WTC11 (cell line): ENCODE data around the gene WNK1.

ENCODE experiments used
- ATF2 ChIP-seq: sonication (generic); formaldehyde crosslinking; IDR thresholded peaks from 2 replicates; pipeline ENCODE4 v1.8.1; 2022; ENCODE audit warnings: low read depth, missing genetic modification reagents, borderline replicate concordance
- CTCF ChIP-seq: fragments of 200-600 bp; IDR thresholded peaks from 2 replicates; pipeline ENCODE4 v1.8.0; 2022; ENCODE audit warnings: antibody characterized with exemption
- E2F4 ChIP-seq: sonication (generic); formaldehyde crosslinking; IDR thresholded peaks from 2 replicates; pipeline ENCODE4 v1.8.1; 2022; ENCODE audit warnings: low read depth, mild to moderate bottlenecking, moderate library complexity, missing genetic modification reagents, borderline replicate concordance
- ESRRA ChIP-seq: sonication (generic); formaldehyde crosslinking; IDR thresholded peaks from 2 replicates; pipeline ENCODE4 v1.8.1; 2022; ENCODE audit warnings: mild to moderate bottlenecking, missing genetic modification reagents, borderline replicate concordance
- JUN ChIP-seq: sonication (generic); formaldehyde crosslinking; IDR thresholded peaks from 2 replicates; pipeline ENCODE4 v1.8.0; 2023; ENCODE audit warnings: mild to moderate bottlenecking, missing genetic modification reagents
- MAX ChIP-seq: sonication (generic); formaldehyde crosslinking; IDR thresholded peaks from 2 replicates; pipeline ENCODE4 v1.8.0; 2022; ENCODE audit warnings: mild to moderate bottlenecking, missing genetic modification reagents
- MLX ChIP-seq: sonication (generic); formaldehyde crosslinking; IDR thresholded peaks from 2 replicates; pipeline ENCODE4 v1.8.1; 2023; ENCODE audit warnings: mild to moderate bottlenecking, missing genetic modification reagents, moderate library complexity
- MYBL2 ChIP-seq: sonication (generic); formaldehyde crosslinking; IDR thresholded peaks from 2 replicates; pipeline ENCODE4 v1.8.1; 2023; ENCODE audit warnings: mild to moderate bottlenecking, moderate library complexity, missing genetic modification reagents
- NR1H2 ChIP-seq: sonication (generic); formaldehyde crosslinking; IDR thresholded peaks from 2 replicates; pipeline ENCODE4 v1.9.0; 2021; ENCODE audit warnings: mild to moderate bottlenecking, moderate library complexity, missing genetic modification reagents
- SP1 ChIP-seq: sonication (generic); formaldehyde crosslinking; conservative IDR thresholded peaks from 2 replicates; pipeline ENCODE4 v1.8.1; 2022; ENCODE audit warnings: missing genetic modification reagents
- ZBTB21 ChIP-seq: sonication (generic); formaldehyde crosslinking; IDR thresholded peaks from 2 replicates; pipeline ENCODE4 v1.8.1; 2023; ENCODE audit warnings: mild to moderate bottlenecking, missing genetic modification reagents, borderline replicate concordance
- ZNF317 ChIP-seq: sonication (generic); formaldehyde crosslinking; IDR thresholded peaks from 2 replicates; pipeline ENCODE4 v1.8.1; 2023; ENCODE audit warnings: low read depth, mild to moderate bottlenecking, moderate library complexity, missing genetic modification reagents, borderline replicate concordance
- ZNF416 ChIP-seq: fragments of 250-450 bp; sonication (Bioruptor Pico); IDR thresholded peaks from 2 replicates; pipeline ENCODE4 v1.9.0; 2021; ENCODE audit warnings: mild to moderate bottlenecking, inconsistent platforms
- ZNF532 ChIP-seq: fragments of 250-450 bp; sonication (Bioruptor Pico); IDR thresholded peaks from 2 replicates; pipeline ENCODE4 v1.9.0; 2021; ENCODE audit warnings: mild to moderate bottlenecking, borderline replicate concordance

GRCh38 chr12:817941-818600, 65.7 kb downstream of the WNK1 start:
- no peak for TF ChIP-seq CTCF
- TF ChIP-seq NR1H2 (CRISPR knock-in tag) = no peak
- TF ChIP-seq SP1 = no peak
- TF ChIP-seq ZNF532 = no peak
- TF ChIP-seq E2F4 (CRISPR knock-in tag) = no peak
- TF ChIP-seq MYBL2 = no peak
- no peak for TF ChIP-seq MAX (CRISPR knock-in tag)
- TF ChIP-seq JUN (CRISPR knock-in tag) = no peak
- TF ChIP-seq ZNF416 (CRISPR knock-in tag) = no peak
- TF ChIP-seq MLX (CRISPR knock-in tag) = no peak
- no peak for TF ChIP-seq ZNF317 (CRISPR knock-in tag)
- TF ChIP-seq ZBTB21 = no peak
- TF ChIP-seq ATF2 = no peak
- TF ChIP-seq ESRRA = no peak
